GM18861 (cell line): ENCODE results near the gene SMIM33.
"Not testable (repeated sequence)": the region's sequence is repeated elsewhere in the genome, so short reads cannot be mapped to it uniquely, and the experiment has no call there.

Experiments
- ATAC-seq: cut with Tn5 transposase; IDR thresholded peaks from one replicate; pipeline ENCODE4 v1.9.1; 2021; ENCODE audit not compliant: unreplicated experiment

SMIM33 gene

DNA sequence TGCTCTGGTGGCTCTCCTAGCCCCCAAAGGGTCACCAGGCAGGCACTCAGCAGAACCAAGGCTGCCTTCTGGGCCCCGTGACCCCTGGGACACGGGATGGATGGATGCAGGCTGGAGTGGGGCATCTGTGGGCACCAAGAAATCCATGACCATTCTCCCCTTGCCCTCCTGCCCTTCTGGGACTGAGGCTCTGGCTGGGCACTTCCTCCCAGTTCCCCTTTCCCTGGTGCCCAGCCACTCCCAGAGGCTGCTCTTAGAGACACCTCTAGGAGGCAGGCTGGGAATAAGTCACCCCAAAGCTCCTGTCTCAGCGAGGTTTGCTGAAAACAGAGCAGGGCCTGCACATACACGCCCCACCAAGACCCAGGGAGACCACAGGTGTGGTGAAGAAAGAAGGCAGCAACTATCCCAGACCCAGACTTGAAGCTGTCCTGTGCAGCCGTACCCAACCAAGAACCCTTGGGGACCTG is 10.8 kb downstream of the SMIM33 start:
- no peak for ATAC-seq

GRCh38 chr5:139482050-139482889 is 11.5 kb downstream of the SMIM33 start, which contains the start of gene STING1:
STING1 (minus strand) TSS chr5:139482758; CDS start chr5:139481704, 1,054 bp downstream.
- ATAC-seq: no peak

DNA sequence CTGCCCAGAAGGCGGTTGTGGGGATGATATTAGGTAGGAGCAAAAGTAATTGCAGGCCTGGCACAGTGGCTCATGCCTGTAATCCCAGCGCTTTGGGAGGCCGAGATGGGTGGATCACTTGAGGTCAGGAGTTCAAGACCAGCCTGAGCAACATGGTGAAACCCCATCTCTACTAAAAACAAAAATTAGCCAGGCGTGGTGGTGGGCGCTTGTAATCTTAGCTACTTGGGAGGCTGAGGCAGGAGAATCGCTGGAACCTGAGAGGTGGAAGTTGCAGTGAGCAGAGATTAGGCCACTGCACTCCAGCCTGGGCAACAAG is 12.0 kb downstream of the SMIM33 start:
- ATAC-seq: not testable (repeated sequence)

DNA sequence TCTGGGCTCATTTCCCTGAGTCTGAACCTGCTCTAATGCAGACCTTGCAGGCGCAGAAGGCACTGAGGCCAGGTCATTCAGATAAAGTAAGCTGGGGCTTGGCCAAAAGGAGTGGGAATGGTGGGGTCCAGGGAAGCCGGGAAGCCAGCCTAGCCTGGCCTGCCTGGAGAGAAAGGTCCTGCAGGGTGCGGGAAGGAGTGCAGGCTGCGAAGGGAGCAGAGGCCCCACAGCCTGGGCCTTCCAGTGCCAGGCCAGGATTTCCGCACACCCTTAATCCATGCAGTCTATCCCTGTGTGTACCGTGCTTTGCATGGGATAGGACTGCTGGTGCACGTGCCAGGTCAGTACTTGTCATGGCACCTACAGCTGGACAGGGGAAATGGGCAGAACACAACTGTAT is 15.4 kb downstream of the SMIM33 start:
- ATAC-seq: no peak

DNA sequence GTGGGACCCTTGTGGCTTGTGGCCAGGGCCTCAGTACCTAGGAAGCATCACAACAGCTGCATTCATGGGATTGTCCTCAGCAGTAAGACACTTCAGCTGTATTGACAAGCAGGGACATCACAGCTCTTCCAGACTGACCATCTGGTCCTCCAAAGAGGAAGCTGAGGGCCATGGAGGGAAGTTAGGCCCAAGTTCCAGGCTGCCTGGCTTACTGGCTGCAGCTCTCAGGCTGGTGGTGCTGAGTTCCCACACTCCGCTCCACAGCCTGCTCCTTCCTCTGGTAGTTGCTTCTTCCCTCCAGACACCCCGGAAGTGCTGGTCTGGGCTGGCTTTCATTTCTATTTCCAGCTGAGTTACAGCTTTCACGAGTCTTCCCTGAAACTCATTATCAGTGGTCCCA is 17.5 kb downstream of the SMIM33 start:
- no peak for ATAC-seq

DNA sequence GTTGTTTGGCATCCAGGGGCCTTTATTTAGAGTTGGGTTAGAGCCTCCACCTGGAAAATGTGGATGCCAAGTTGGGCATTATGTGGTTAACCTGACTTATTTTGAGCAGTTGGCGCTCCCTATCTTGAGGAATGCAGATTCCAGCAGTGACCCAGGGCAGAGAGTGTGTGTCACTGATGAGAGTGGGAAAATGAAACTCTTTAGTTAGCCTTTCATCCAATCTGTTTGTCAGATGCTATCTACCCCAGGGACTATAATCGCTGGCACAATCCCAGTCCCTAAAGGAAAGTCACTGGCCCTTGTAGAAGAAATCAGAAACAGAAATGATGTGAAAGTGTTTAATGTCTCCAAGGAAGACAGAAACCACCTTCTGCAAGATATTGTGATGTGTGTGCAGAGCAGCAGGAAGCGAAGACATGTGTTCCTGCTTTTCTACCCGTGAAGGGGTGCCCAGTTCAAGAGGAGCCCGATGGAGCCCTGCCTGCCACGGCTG is 21.9 kb downstream of the SMIM33 start:
- ATAC-seq: no peak

- no peak for ATAC-seq
Observed at GRCh38 chr5:139494256-139494655, 23.5 kb downstream of the SMIM33 start.

- ATAC-seq: no peak
Observed at GRCh38 chr5:139494832-139495231, 24.0 kb downstream of the SMIM33 start.

DNA sequence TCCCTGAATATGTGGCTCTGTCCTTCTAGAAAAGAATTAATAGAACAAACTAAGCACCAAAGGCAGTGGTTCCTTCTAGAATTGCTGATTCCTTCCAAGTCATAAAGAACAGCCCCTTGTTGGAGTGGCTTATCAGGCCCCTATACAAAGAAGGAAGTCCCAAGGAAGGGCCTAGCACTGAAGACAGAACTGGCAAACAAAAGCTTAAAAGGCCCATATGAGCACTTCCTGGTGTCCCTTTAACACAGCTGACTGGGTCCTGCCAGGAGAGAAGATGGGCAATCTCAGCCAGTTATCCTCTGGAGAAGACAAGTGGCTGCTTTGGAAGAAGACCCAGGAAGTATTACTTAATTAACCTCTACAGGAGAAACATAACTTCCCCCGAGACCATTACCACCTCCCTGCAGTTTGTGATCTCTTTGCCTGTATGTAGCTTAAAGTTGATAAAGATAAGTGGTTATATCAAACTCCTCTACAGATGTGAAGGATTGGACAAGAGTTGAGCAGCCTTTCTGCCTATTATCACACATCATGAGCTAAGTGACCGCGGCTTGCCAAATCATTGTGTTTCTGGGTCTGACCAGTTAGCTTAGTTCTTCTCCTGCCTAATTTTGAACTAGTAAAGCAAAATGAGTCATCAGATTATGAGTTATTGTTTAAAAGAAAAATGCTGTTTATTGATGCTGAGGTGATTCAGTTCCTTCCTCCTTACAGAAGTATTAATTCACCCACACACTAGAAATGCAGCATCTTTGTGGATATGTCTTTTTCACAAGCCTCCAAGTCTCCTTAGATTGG is 25.0 kb downstream of the SMIM33 start:
- ATAC-seq: no peak

DNA sequence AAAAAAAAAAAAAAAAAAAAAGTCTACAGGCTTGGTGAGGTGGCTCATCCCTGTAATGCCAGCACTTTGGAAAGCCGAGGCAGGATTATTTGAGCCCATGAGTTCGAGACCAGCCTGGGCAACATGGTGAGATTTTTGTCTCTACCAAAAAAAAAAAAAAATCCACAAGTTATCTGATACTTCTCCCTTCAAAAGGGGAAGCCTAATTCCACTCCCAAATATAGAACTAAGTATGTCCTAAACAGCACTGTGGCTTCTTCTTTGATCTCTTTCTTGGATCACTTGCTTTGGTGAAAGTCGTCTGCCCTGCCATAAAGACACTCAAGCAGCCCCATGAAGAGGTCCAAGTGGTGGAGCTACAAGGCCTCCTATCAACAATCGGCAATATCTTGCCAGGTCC is 30.6 kb downstream of the SMIM33 start:
- no peak for ATAC-seq

DNA sequence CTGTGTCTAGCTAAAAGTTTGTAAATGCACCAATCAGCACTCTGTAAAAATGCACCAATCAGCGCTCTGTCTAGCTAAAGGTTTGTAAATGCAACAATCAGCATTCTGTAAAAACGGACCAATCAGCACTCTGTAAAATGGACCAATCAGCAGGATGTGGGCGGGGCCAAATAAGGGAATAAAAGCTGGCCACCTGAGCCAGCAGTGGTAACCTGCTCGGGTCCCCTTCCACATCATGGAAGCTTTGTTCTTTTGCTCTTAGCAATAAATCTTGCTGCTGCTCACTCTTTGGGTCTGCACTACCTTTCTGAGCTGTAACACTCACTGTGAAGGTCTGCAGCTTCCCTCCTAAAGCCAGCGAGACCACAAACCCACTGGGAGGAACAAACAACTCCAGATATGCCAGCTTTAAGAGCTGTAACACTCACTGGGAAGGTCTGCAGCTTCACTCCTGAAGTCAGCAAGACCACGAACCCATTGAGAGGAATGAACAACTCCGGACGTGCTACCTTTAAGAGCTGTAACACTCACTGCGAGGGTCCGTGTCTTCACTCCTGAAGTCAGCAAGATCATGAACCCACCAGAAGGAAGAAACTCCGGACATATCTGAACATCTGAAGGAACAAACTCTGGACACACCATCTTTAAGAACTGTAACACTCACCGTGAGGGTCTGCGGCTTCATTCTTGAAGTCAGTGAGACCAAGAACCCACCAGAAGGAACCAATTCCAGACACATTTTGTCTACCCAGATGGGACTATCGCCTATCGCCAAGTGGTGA is 32.4 kb downstream of the SMIM33 start:
- ATAC-seq: not testable (repeated sequence)

- ATAC-seq: not testable (repeated sequence)
Observed at GRCh38 chr5:139503879-139504278, 33.1 kb downstream of the SMIM33 start.

GRCh38 chr5:139504722-139505121 is 33.9 kb downstream of the SMIM33 start:
- not testable (repeated sequence) for ATAC-seq

- no peak for ATAC-seq
Observed at GRCh38 chr5:139512786-139513390, 42.1 kb downstream of the SMIM33 start.

DNA sequence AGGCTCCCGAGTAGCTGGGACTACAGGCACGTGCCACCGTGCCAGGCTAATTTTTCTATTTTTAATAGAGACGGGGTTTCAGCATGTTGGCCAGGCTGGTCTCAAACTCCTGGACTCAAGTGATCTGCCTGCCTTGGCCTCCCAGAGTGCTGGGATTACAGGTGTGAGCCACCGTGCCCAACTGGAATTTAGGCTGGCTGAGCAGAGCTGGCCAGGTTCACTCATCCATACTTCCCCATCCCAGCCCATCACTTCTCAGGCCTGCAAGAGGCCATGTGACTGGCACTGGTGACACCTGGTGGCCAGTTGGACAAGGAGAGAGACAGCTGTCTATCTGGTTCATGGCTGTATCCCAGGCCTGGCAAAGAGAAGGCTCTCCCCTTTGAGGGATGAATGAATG is 42.6 kb downstream of the SMIM33 start:
- ATAC-seq: peak; percentile 52

DNA sequence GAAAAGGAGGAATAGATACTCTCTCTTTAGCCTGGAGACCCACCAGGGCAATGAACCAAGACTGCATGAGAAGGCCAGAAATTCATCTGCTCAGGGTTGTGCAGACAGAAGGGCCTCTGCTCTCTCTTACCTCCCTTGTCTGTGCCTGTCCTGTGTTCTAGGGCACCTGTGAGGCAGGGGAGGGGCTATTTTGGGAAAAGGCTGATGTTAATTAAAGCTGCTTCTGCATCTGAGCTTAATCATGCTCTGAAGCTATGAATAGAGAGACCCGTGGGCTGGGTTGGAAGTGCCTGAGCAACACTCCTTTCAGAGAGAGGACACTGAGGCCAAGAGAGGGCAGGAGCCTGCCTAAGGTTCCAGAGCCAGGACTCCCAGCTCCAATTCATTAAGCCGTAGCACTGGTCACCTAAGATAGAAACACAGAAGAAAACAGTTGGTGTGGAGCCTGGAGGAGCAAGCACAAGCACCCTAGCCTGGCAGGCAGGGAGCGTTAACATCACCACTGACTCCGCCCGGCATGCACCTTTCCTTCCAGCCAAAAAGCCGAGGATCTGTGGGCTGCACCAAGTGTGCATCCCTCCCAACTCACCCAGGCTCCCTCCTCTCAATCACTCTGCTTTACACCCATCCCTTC is 43.2 kb downstream of the SMIM33 start:
- no peak for ATAC-seq

- no peak for ATAC-seq
Observed at GRCh38 chr5:139514486-139514856, 43.7 kb downstream of the SMIM33 start.

- ATAC-seq: peak; percentile 81
Observed at GRCh38 chr5:139517683-139518564, 47.1 kb downstream of the SMIM33 start.
